C4-2B (cell line): ENCODE data around the gene RAB27A.

Experiments used
- CTCF ChIP-seq: fragments of 450-650 bp; conservative IDR thresholded peaks from 2 replicates; pipeline ENCODE4 v1.5.1; 2017; ENCODE audit warnings: mild to moderate bottlenecking
- ZFX ChIP-seq: fragments of 450-650 bp; IDR thresholded peaks from 2 replicates; pipeline ENCODE4 v1.6.1; 2017

DNA sequence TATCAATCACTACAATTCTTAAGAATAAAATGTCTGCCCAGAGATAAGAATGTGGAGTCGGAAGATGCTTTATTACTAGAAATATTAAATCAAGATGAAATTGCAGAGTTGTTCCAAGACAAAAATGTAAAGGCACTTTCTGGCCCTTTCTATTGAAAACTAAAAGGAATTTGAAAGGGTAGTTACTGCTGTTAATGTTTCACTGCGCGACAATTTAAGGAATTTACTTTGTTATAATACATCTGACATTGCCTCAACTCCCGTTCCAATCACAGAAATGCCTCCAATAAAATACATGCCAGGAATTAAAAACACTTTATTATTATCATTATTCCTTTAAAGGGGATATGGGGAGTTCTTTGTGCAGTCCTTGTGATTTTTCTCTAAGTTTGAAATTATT lies 119.3 kb downstream of the RAB27A start:
- no peak for TF ChIP-seq CTCF
- no peak for TF ChIP-seq ZFX
